ENCODE measurements around the gene SWI5. TPM values are rescaled to one million over a fixed set of nuclear protein-coding genes. Genes with fewer than 3 reads are reported as not detected.

The SWI5 gene
- total and polyA plus RNA-seq, 2 experiments from 2014 or later = 26.6 to 42.5 TPM

GRCh38 chr9:128309551-128309950 lies 33.5 kb downstream of the SWI5 start (continued):
- TF ChIP-seq ZNF462 (CRISPR knock-in tag; IDR thresholded peaks at IDR 0.05) (no peak), ZNF331 (CRISPR knock-in tag; IDR thresholded peaks at IDR 0.05; ENCODE audit: low read depth) (no peak), POLR2AphosphoS5 (IDR thresholded peaks at IDR 0.05; ENCODE audit: low read depth) (no peak), EZH2 (IDR thresholded peaks at IDR 0.05; ENCODE audit: low read depth, unreplicated experiment) (no peak), STAT1 (IDR thresholded peaks at IDR 0.05; ENCODE audit: unreplicated experiment) (no peak), NANOG (IDR thresholded peaks at IDR 0.05; ENCODE audit: borderline replicate concordance) (no peak), EZH2phosphoT487 (IDR thresholded peaks at IDR 0.05; ENCODE audit: unreplicated experiment) (no peak), JUNB (IDR thresholded peaks at IDR 0.05; ENCODE audit: unreplicated experiment) (no peak), ZNF114 (CRISPR knock-in tag; IDR thresholded peaks at IDR 0.05) (no peak), CREB1 (CRISPR knock-in tag; IDR thresholded peaks at IDR 0.05; ENCODE audit: low read depth) (no peak)
- TF ChIP-seq, protein P1, sequence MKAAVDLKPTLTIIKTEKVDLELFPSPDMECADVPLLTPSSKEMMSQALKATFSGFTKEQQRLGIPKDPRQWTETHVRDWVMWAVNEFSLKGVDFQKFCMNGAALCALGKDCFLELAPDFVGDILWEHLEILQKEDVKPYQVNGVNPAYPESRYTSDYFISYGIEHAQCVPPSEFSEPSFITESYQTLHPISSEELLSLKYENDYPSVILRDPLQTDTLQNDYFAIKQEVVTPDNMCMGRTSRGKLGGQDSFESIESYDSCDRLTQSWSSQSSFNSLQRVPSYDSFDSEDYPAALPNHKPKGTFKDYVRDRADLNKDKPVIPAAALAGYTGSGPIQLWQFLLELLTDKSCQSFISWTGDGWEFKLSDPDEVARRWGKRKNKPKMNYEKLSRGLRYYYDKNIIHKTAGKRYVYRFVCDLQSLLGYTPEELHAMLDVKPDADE (IDR thresholded peaks at IDR 0.05) = no peak
- TF ChIP-seq, protein P2, sequence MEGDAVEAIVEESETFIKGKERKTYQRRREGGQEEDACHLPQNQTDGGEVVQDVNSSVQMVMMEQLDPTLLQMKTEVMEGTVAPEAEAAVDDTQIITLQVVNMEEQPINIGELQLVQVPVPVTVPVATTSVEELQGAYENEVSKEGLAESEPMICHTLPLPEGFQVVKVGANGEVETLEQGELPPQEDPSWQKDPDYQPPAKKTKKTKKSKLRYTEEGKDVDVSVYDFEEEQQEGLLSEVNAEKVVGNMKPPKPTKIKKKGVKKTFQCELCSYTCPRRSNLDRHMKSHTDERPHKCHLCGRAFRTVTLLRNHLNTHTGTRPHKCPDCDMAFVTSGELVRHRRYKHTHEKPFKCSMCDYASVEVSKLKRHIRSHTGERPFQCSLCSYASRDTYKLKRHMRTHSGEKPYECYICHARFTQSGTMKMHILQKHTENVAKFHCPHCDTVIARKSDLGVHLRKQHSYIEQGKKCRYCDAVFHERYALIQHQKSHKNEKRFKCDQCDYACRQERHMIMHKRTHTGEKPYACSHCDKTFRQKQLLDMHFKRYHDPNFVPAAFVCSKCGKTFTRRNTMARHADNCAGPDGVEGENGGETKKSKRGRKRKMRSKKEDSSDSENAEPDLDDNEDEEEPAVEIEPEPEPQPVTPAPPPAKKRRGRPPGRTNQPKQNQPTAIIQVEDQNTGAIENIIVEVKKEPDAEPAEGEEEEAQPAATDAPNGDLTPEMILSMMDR (conservative IDR thresholded peaks at IDR 0.05; ENCODE audit: low read depth in 2 of 2) = no peak
